Smooth muscle cell (in vitro differentiated cells): ENCODE results near the gene NAT9. TPM values are rescaled to one million over a fixed set of nuclear protein-coding genes. Genes with fewer than 3 reads are reported as not detected.

Source experiments
- DNase-seq: peaks from one replicate; lab custom pipeline; 2025; ENCODE audit not compliant: unreplicated experiment; lab: John Stamatoyannopoulos, UW
- H2AFZ ChIP-seq: fragments of 200-600 bp; sonication (generic); 2 replicates; pipeline ENCODE4 v1.6.0; 2016; ENCODE audit warnings: antibody characterized with exemption, low read depth, mild to moderate bottlenecking
- H3F3A ChIP-seq: fragments of 200-600 bp; sonication (generic); 2 replicates; pipeline ENCODE4 v1.6.0; 2017; ENCODE audit warnings: antibody characterized with exemption, low read depth
- H3K27ac ChIP-seq: fragments of 200-600 bp; sonication (generic); 2 replicates; pipeline ENCODE4 v1.5.1; 2016; ENCODE audit warnings: low read depth, mild to moderate bottlenecking
- H3K27me3 ChIP-seq: fragments of 200-600 bp; sonication (generic); 2 replicates; pipeline ENCODE4 v1.6.1; 2016; ENCODE audit warnings: low read depth, mild to moderate bottlenecking
- H3K36me3 ChIP-seq: fragments of 200-600 bp; sonication (generic); 2 replicates; pipeline ENCODE4 v1.5.1; 2016; ENCODE audit warnings: low read depth
- H3K4me1 ChIP-seq: fragments of 200-600 bp; sonication (generic); 2 replicates; pipeline ENCODE4 v1.5.1; 2016; ENCODE audit warnings: low read depth
- H3K4me2 ChIP-seq: fragments of 200-600 bp; sonication (generic); 2 replicates; pipeline ENCODE4 v1.6.0; 2016; ENCODE audit warnings: mild to moderate bottlenecking
- H3K4me3 ChIP-seq: fragments of 200-600 bp; sonication (generic); 2 replicates; pipeline ENCODE4 v1.5.1; 2016; ENCODE audit warnings: mild to moderate bottlenecking
- H3K79me2 ChIP-seq: fragments of 200-600 bp; sonication (generic); 2 replicates; pipeline ENCODE4 v1.6.0; 2016; ENCODE audit warnings: low read depth, mild to moderate bottlenecking
- H3K9ac ChIP-seq: fragments of 200-600 bp; sonication (generic); 2 replicates; pipeline ENCODE4 v1.6.0; 2016; ENCODE audit warnings: low read depth
- H3K9me3 ChIP-seq: fragments of 200-600 bp; sonication (generic); replicated peaks from 2 replicates; pipeline ENCODE4 v1.5.1; 2016; ENCODE audit warnings: low read depth
- H4K20me1 ChIP-seq: fragments of 200-600 bp; sonication (generic); 2 replicates; pipeline ENCODE4 v1.6.0; 2016; ENCODE audit warnings: low read depth
- WGBS: methylation state at CpG from one replicate; pipeline ENCODE4 v1.1.7; 2016; ENCODE audit warnings: low lambda C conversion rate; 5-methylcytosine and 5-hydroxymethylcytosine counted together
- polyA plus RNA-seq: library from polyadenylated mRNA; unstranded; fragments of >200 nt; fragmentation: Nextera tagmentation; extraction: Ambion mirVana; gene quantifications from 2 replicates; pipeline ENCODE4 v1.2.1, GENCODE V29; 2016
- total RNA-seq: library from RNA; depleted of rRNA; stranded (reverse); fragments of >200 nt; gene quantifications from 2 replicates; pipeline ENCODE4 v1.2.3, GENCODE V29; 2014
- TF ChIP-seq, protein P1 (sequence below): fragments of 200-600 bp; sonication (generic); IDR thresholded peaks from 2 replicates; pipeline ENCODE4 v1.5.1; 2017; ENCODE audit warnings: borderline replicate concordance, mild to moderate bottlenecking, antibody characterized with exemption; ENCODE audit not compliant: insufficient read depth, poor library complexity, severe bottlenecking

The NAT9 gene
- total and polyA plus RNA-seq, 2 experiments from 2014 or later, result 21.4 to 42.5 TPM

DNA sequence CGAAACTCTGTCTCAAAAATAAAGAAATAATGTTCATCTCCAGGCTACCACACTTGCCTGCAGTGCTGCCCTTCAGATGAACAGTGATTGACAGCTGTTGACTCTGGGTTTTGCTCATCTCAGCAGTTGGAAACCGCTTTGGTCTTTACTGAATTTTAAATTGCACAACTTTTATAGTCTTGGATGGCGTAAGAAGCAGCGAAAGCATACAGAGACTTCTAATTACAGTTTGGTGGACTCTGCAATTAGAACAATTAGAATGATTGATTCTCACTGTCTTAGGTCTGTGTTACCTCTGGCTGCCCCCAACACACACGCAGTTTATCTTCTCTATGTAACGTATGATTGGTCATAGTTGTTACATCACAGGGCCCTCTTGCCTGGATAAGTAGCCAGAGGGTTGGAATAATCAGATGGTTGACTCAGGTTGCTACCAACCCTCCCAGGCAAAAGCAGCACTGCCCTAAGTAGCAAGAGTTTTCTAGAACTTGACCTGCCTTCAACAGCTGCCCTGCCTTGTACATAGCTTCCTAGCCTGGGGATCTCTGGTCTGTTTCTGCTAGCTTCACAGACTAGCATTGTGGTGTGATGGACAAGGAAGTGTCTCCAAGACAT is 1.9 kb upstream of the NAT9 start:
- Histone ChIP-seq H3K9ac (no peak overlapping the region), H3K79me2 (peaks cover 32% of the 10 kb centered on the region), H3K36me3 (no peaks in the 10 kb centered on the region), H3K4me1 (peaks cover 15% of the 10 kb centered on the region), H3K4me3 (no peak overlapping the region), H2AFZ (no peak overlapping the region), H3F3A (no peaks in the 10 kb centered on the region), H3K4me2 (no peak overlapping the region), H4K20me1 (peaks cover 22% of the 10 kb centered on the region), H3K27me3 (no peaks in the 10 kb centered on the region), H3K9me3 (no peaks in the 10 kb centered on the region), H3K27ac (no peak overlapping the region)
- TF ChIP-seq, protein P1, sequence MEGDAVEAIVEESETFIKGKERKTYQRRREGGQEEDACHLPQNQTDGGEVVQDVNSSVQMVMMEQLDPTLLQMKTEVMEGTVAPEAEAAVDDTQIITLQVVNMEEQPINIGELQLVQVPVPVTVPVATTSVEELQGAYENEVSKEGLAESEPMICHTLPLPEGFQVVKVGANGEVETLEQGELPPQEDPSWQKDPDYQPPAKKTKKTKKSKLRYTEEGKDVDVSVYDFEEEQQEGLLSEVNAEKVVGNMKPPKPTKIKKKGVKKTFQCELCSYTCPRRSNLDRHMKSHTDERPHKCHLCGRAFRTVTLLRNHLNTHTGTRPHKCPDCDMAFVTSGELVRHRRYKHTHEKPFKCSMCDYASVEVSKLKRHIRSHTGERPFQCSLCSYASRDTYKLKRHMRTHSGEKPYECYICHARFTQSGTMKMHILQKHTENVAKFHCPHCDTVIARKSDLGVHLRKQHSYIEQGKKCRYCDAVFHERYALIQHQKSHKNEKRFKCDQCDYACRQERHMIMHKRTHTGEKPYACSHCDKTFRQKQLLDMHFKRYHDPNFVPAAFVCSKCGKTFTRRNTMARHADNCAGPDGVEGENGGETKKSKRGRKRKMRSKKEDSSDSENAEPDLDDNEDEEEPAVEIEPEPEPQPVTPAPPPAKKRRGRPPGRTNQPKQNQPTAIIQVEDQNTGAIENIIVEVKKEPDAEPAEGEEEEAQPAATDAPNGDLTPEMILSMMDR, result no peak
- 86% methylated on average over 6 of the region's 6 CpGs for WGBS
- no peak for DNase-seq

DNA sequence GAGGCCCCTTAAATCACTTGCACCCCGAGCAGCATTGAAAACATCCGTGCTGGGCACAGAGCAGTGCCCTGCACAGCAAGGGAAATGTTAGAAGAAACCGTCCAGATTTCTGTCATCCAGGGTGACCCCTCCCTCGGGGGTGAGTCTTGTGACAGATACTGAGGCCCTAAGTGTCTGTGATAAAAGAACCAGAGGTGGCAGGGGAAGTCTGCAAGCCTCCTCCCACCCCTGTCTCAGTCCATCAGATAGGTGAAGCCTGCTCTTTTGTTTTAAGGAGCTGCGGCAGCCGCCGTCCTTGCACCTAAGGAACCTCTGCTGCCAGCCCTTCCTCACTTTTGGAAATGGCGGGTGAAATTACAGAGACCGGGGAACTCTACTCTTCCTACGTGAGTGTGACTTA is 845 bp upstream of the NAT9 start:
- Histone ChIP-seq H3K79me2 (peaks cover 32% of the 10 kb centered on the region), H3K36me3 (no peaks in the 10 kb centered on the region), H3K9me3 (no peaks in the 10 kb centered on the region), H3K4me1 (peaks cover 15% of the 10 kb centered on the region), H3K9ac (peak overlapping the region; percentile 58), H2AFZ (peak overlapping the region; percentile 19), H4K20me1 (peaks cover 21% of the 10 kb centered on the region), H3K4me2 (peak overlapping the region; percentile 85), H3K27me3 (no peaks in the 10 kb centered on the region), H3F3A (no peaks in the 10 kb centered on the region), H3K4me3 (peak overlapping the region; percentile 73), H3K27ac (no peak overlapping the region)
- DNase-seq, result no peak
- WGBS, result 38% methylated on average over 10 of the region's 10 CpGs
- TF ChIP-seq, protein P1, result no peak

DNA sequence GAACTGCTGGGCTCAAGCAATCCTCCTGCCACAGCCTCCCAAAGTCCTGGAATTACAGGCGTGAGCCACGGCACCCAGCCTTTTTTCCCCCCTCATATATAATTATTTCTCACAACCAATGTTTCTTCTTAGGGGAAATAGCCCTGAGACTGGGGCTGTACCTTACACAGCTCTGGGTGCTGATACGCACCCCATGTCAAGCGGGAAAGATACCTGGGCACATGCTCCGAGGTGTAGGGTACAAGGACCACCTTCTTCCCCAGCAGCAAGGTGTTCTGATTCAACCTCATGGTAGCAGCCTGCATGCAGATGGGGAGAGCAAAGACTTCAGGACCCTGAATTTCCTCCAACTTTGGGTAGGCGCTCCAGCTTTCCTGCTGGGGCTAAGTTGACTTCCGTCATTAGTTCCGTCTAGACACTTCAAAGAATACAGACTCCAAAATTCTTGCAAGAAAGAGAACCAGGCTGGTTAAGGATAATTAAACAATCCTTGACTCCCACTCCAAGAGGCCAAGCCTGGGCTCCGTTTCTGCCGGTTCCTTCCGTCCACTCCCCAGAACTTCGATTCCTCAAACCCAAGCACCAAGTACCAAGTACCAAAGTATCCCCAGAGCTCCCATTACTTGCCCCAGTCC is 619 bp downstream of the NAT9 start:
- WGBS, result 44% methylated on average over 12 of the region's 12 CpGs
- Histone ChIP-seq H3K79me2 (peaks cover 32% of the 10 kb centered on the region), H3K4me2 (peak overlapping the region; percentile 85), H3K9me3 (no peaks in the 10 kb centered on the region), H3K4me1 (peaks cover 15% of the 10 kb centered on the region), H2AFZ (peak overlapping the region; percentile 61), H3K36me3 (no peaks in the 10 kb centered on the region), H4K20me1 (peaks cover 28% of the 10 kb centered on the region), H3F3A (no peaks in the 10 kb centered on the region), H3K9ac (peak overlapping the region; percentile 53), H3K27me3 (no peaks in the 10 kb centered on the region), H3K4me3 (peak overlapping the region; percentile 73), H3K27ac (peak overlapping the region; percentile 56)
- TF ChIP-seq, protein P1, result no peak
- DNase-seq, result no peak
